Effector memory CD8-positive, alpha-beta T cell (primary cell): Measurements from ENCODE around the gene C14orf119.

Source experiments
- ATAC-seq: fragments of 150-1000 bp; cut with Tn5 transposase; replicated peaks from 2 replicates; pipeline ENCODE4 v1.10.0; 2021; ENCODE audit warnings: mild to moderate bottlenecking, moderate library complexity
- DNase-seq, 3 experiments: peaks; one replicate each; pipeline ENCODE4 v3.0.0; 2021
- H3K27ac Mint-ChIP-seq, 2 donors: one replicate each; pipeline ENCODE4 v1.8.0; 2022; ENCODE audit warnings: mild to moderate bottlenecking in 2 of 2, mixed read lengths in 2 of 2, moderate library complexity in 2 of 2
- H3K27me3 Mint-ChIP-seq, 2 donors: one replicate each; pipeline ENCODE4 v1.8.0; 2022; ENCODE audit warnings: mixed read lengths in 2 of 2
- H3K36me3 Mint-ChIP-seq: one replicate; pipeline ENCODE4 v1.8.0; 2022; ENCODE audit warnings: mild to moderate bottlenecking, moderate library complexity, mixed read lengths; ENCODE audit not compliant: insufficient read depth
- H3K4me1 Mint-ChIP-seq, 2 donors: one replicate each; pipeline ENCODE4 v1.8.0; 2022; ENCODE audit warnings: low read depth in 2 of 2, mixed read lengths in 2 of 2
- H3K4me3 Mint-ChIP-seq, 2 donors: one replicate each; pipeline ENCODE4 v1.8.0; 2022; ENCODE audit warnings: mild to moderate bottlenecking in 2 of 2, mixed read lengths in 2 of 2, moderate library complexity in 2 of 2
- H3K9me3 Mint-ChIP-seq, 2 donors: one replicate each; pipeline ENCODE4 v1.8.0; 2022; ENCODE audit warnings: mixed read lengths in 2 of 2

The C14orf119 gene

DNA sequence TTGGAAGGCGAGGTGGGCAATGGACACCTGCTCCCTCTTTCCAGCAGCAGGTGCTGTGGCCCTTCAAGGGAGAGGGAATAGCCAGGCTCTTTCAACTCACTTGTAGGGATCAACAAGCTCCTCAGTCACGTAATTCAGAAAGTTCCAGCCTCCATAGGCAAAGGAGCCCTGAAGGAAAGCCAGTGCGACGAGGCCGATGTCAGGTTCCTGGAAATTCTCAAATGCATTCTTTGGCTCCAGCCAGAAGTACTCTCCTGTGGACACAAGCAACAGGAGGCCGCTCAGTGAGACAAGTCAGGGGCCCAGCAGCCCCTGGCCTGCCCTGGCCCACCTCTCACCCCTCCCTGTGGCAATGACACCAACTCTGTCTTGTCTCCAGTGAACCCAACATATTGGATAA is 45.1 kb downstream of the C14orf119 start:
- no peak for ATAC-seq
- H3K27ac Mint-ChIP-seq, result no peak overlapping the region
- H3K27me3 Mint-ChIP-seq, result peaks cover 13 to 23% of the 10 kb centered on the region in 2 donors
- peaks cover 0 to 4% of the 10 kb centered on the region in 2 donors for H3K4me1 Mint-ChIP-seq
- H3K36me3 Mint-ChIP-seq, result no peaks in the 10 kb centered on the region
- no peak for DNase-seq
- H3K4me3 Mint-ChIP-seq, result no peak overlapping the region
- no peaks in the 10 kb centered on the region for H3K9me3 Mint-ChIP-seq

DNA sequence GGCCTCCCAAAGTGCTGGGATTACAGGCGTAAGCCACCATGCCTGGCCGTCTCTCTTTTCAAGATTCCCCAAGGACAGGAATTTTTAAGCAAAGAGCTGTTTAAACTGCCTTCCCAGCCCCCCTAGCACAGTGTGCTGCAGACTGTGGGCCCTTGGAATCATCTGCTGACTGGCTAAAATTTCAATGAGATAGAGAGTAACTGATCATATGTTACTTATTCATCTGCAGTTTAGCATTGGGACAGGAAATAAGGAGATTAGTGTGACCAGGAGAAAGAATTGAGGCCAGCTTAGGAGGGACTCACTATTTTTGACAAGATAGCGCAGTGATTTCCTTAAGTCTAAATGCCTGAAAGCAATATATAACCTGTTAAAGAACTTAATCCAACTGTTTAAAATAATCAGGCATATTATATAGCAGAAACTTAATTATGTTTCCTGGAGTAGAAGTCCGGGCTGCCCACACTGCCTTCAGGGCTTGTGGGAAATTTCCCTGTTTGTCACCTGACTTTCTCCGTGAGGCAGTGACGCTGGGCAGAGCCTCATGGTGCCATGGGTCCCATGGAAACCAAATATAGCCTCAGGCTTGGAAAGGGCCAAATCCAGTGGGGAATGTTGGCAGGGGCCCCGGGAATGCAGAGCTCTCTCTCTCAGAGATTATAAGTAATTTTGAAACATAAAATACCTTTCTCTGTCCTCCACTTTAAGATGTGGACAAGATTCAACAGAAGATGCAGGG is 46.6 kb downstream of the C14orf119 start:
- Mint-ChIP-seq H3K4me1 (peaks cover 0 to 4% of the 10 kb centered on the region in 2 donors), H3K27me3 (peaks cover 17 to 37% of the 10 kb centered on the region in 2 donors), H3K27ac (no peak overlapping the region), H3K4me3 (no peak overlapping the region), H3K9me3 (no peaks in the 10 kb centered on the region), H3K36me3 (no peaks in the 10 kb centered on the region)
- DNase-seq (no peak), ATAC-seq (no peak)

DNA sequence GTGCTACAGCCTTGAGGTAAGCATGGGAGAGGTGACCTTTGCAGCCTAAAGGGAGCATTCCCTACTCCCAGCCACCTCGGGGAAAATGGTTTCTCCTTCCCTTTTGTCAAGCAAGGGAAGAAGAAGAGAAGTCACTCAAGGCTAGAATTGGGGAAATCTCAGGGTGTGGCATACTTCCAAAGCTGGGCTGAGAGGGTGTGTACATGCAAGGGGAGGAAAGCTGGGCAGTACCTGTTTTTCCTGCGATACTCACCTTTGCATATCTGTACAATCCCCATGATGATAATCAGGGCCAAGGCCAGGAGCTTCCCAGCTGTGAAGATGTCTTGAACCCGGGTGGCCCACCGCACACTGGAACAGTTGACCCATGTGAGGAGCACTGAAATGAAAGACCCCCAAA is 47.5 kb downstream of the C14orf119 start:
- ATAC-seq (no peak), DNase-seq (no peak)
- Mint-ChIP-seq H3K4me3 (no peak overlapping the region), H3K27me3 (peaks cover 17 to 30% of the 10 kb centered on the region in 2 donors), H3K27ac (no peak overlapping the region), H3K36me3 (no peaks in the 10 kb centered on the region), H3K4me1 (peaks cover 0 to 4% of the 10 kb centered on the region in 2 donors), H3K9me3 (no peaks in the 10 kb centered on the region)

DNA sequence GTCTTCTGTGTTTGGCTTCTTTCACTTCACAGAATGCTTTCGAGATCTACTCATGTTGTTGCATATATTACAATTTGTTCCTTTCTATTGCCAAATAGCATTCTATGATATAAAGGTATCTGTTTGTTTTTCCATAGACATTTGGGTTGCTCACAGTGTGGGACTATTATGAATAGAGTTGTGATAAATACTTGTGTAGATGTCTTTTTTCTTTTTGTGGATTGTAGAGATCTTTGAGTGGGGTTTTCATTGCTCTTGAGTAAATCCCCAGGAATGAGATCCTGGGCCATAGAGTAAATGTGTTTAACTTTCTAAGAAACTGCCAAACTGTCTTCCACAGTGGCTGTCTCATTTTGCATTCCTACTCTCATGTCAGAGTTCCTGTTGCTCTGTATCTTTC is 48.6 kb downstream of the C14orf119 start:
- H3K4me1 Mint-ChIP-seq, result peaks cover 0 to 4% of the 10 kb centered on the region in 2 donors
- no peaks in the 10 kb centered on the region for H3K36me3 Mint-ChIP-seq
- H3K9me3 Mint-ChIP-seq, result no peaks in the 10 kb centered on the region
- peaks cover 17 to 26% of the 10 kb centered on the region in 2 donors for H3K27me3 Mint-ChIP-seq
- H3K27ac Mint-ChIP-seq, result no peak overlapping the region
- H3K4me3 Mint-ChIP-seq, result no peak overlapping the region
- ATAC-seq (no peak), DNase-seq (no peak)

DNA sequence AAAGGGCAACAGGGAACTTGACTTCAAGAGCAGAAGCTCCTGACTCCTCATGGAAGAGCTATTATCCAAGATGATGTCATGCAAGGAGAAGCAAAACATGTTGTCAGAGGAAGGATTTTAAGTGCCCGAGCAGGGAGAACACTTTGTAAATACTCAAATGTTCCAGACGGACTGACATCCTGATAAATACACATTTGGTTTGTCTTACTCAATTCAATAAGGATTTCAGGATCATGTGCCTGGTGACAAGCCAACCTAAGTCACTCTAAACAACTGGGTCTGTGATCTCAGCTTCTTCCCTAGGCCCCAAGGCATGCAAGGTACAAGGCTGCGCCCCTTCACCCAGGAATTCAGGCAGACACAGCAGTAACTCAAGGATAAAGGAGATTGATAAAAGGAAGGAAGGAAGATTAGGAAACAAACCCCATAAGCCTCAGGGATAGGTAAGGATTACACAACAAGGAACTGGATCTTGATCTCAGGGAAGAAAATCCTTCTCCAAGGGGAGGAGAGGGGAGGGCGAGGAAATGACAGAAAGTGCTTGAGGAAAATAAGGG is 50.6 kb downstream of the C14orf119 start:
- ATAC-seq (no peak), DNase-seq (no peak)
- Mint-ChIP-seq H3K27ac (no peak overlapping the region), H3K36me3 (no peaks in the 10 kb centered on the region), H3K4me1 (no peaks in the 10 kb centered on the region), H3K9me3 (no peaks in the 10 kb centered on the region), H3K27me3 (peaks cover 16 to 36% of the 10 kb centered on the region in 2 donors), H3K4me3 (no peak overlapping the region)

DNA sequence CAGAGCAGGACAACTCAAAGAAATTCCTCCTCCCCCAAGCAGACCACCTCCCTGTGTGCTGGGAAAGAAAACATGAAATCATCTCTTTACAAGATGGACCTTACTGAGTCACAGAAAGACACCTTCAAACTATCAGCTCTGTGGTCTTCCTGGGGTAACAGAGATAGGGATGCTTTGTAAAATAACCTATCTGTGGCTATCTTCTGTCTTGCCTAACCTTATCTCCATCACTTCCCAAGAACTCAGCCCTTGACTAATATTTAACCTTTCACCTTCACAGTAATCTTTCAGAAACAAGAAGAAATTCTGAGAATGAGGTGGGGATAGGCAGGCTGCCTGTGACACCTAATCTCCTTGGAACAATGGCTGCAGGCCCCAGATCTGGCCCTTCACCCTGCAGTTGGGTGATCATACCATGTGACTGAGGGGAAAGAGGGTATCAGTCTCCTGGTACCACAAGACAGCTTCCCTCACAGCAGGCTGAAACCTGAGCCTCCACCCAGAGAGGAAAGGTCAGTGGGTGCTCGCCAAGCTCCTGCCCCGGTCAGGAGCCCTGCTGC is 51.1 kb downstream of the C14orf119 start:
- peaks cover 21 to 42% of the 10 kb centered on the region in 2 donors for H3K27me3 Mint-ChIP-seq
- H3K4me1 Mint-ChIP-seq, result no peaks in the 10 kb centered on the region

DNA sequence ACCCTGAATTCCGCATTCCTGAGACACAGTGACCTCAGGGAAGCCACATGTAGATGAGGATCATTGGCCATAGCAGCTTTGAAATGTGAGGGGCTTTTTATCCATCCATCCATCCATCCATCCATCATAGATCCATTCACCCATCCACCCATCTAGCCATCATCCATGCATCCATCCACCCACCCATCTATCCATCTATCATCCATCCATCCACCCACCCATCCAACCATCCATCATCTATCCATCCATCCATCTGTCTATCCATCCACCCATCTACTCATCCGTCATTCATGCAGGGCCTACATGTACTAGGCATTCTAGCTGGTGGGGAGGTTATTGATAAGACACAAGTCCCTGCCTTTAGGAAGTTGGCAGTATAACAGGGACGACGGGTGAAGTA is 51.7 kb downstream of the C14orf119 start:
- H3K4me3 Mint-ChIP-seq, result no peak overlapping the region
- H3K27me3 Mint-ChIP-seq, result peaks cover 21 to 43% of the 10 kb centered on the region in 2 donors
- no peak overlapping the region for H3K27ac Mint-ChIP-seq

More for the DNA sequence above, 51.1 kb downstream of the C14orf119 start:
- no peaks in the 10 kb centered on the region for H3K9me3 Mint-ChIP-seq
- ATAC-seq (no peak), DNase-seq (no peak)
- H3K4me3 Mint-ChIP-seq, result no peak overlapping the region
- H3K36me3 Mint-ChIP-seq, result no peaks in the 10 kb centered on the region
- no peak overlapping the region for H3K27ac Mint-ChIP-seq

DNA sequence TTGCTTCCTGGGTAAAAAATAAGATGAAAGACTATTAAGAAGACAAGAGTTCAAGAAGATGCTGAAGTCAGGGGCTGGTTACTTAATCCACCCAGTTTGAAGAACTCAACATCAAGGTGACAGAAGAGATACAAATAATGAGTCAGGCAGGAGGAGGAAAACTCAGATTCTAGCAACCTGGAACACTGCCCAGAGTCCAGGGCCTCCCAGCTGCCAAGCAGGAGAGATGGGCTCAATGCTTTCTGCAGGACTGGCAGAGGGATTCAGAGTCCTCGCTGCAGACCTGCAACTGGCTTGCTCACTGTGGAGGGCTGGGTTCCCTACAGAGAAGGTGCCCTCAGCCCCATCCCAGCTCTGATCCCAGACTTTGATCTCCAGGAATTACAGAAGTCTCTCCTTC is 52.4 kb downstream of the C14orf119 start:
- H3K27ac Mint-ChIP-seq, result no peak overlapping the region
- H3K27me3 Mint-ChIP-seq, result peaks cover 21 to 43% of the 10 kb centered on the region in 2 donors
- no peak overlapping the region for H3K4me3 Mint-ChIP-seq
- no peaks in the 10 kb centered on the region for H3K9me3 Mint-ChIP-seq
- DNase-seq (no peak), ATAC-seq (no peak)
- no peaks in the 10 kb centered on the region for H3K36me3 Mint-ChIP-seq
- H3K4me1 Mint-ChIP-seq, result no peaks in the 10 kb centered on the region

More for the DNA sequence above, 51.7 kb downstream of the C14orf119 start:
- no peaks in the 10 kb centered on the region for H3K36me3 Mint-ChIP-seq
- no peaks in the 10 kb centered on the region for H3K9me3 Mint-ChIP-seq
- no peak for DNase-seq
- H3K4me1 Mint-ChIP-seq, result no peaks in the 10 kb centered on the region
- no peak for ATAC-seq

DNA sequence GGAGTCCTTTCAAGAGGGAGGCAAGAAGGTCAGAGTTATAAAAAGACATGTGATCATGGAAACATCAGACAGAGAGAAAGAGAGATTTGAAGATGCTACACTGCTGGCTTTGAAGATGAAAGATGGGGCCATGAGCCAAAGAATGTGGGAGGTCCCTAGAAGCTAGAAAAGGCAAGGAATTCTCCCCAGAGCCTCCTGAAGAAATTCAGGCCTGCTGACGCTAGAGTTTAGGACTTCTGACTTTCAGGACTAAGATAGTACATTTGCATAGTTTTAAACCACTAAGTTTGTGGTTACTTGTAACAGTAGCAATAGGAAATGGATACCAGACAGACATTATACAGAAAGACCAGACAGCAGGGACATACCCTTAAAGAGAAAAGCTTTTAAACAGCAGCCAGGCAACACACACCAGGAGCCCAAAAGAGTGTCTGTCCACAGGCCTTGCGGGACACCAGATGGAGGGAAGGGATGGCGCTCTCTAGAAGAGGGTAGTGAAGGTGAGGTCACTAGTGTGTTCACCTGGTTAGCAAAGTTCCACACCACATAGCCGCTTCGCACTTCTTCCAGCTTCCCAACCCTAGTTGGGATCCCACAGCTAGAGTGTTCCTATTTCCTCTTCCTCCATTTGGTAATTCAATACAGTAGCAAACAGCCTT is 53.4 kb downstream of the C14orf119 start:
- Mint-ChIP-seq H3K27me3 (peaks cover 32 to 52% of the 10 kb centered on the region in 2 donors), H3K9me3 (no peaks in the 10 kb centered on the region), H3K36me3 (no peaks in the 10 kb centered on the region), H3K27ac (no peak overlapping the region), H3K4me1 (no peaks in the 10 kb centered on the region), H3K4me3 (no peak overlapping the region)
- ATAC-seq, result no peak
- DNase-seq, result no peak

DNA sequence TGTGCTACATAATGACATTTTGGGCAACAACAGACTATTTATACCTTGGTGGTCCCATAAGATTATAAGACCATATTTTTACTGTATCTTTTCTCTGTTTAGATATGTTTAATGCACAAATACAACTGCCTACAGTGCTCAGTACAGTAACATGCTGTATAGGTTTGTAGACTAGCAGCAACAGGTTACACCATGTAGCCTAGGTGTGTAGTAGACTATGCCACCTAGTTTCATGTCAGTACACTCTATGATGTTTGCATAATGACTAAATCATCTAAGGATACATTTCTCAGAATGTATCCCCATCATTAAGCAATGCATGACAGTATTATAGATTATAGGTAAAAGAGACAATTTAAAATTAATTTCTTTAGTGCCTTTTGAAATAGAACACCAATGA is 54.4 kb downstream of the C14orf119 start:
- Mint-ChIP-seq H3K27me3 (peaks cover 35 to 59% of the 10 kb centered on the region in 2 donors), H3K27ac (no peak overlapping the region), H3K36me3 (no peaks in the 10 kb centered on the region), H3K4me3 (no peak overlapping the region), H3K4me1 (no peaks in the 10 kb centered on the region), H3K9me3 (no peaks in the 10 kb centered on the region)
- no peak for ATAC-seq
- DNase-seq, result no peak
